Measurements from ENCODE around the gene UBE3C. TPM values are rescaled to one million over a fixed set of nuclear protein-coding genes. Genes with fewer than 3 reads are reported as not detected.

Gene UBE3C
- total and polyA plus RNA-seq, 9 of the 15 experiments (the other 6 are each of a cell fraction or from before 2014, with no cell fraction given) = 9.6 to 91.7 (median 75.4) TPM

DNA sequence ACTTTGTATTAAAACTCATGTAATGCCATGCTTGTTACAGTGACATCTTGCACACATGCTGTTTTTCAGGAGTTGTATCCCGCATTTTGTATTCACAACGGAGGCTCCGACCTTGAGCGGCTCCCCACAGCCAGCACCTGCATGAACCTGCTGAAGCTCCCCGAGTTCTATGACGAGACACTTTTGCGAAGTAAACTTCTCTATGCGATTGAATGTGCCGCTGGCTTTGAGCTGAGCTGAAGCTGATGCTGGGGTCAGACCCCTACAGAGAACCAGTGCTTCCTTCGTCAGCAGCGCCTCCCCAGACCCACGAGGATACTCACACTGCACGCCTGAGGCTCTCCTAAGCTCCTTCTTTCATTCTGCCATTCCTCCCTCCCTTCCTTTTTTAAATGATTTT, 128.8 kb downstream of the UBE3C start:
- no peak overlapping the region for H3K4me3 ChIP-seq
- H3K4me2 ChIP-seq (ENCODE audit: insufficient read depth, low read length) = no peak overlapping the region
- POLR2A ChIA-PET = no interaction called here
- no peaks in the 10 kb centered on the region for H4K20me1 ChIP-seq (replicated peaks; ENCODE audit: control insufficient read depth, insufficient read depth, low read length)
- CTCF ChIA-PET (ENCODE audit: low intra/inter-chr PET ratio) = no interaction called here
- no peak overlapping the region for H2AFZ ChIP-seq (ENCODE audit: low read depth, low read length)
- no peak for DNase-seq (ENCODE audit: extremely low read depth in 1 of 4, low spot score in 3 of 4)
- no peak for ATAC-seq
- WGBS (ENCODE audit: insufficient coverage, low coverage, missing lambda C conversion rate) = 97% methylated on average over 13 of the region's 13 CpGs
- no peak for TF ChIP-seq TEAD4 (IDR thresholded peaks at IDR 0.05; ENCODE audit: low read length)
- TF ChIP-seq TEAD4 (CRISPR knock-in tag; IDR thresholded peaks at IDR 0.05; ENCODE audit: borderline replicate concordance) = no peak
- no peak for TF ChIP-seq SLC30A9 (CRISPR knock-in tag; IDR thresholded peaks at IDR 0.05)
- no peak for TF ChIP-seq TGIF2 (CRISPR knock-in tag; IDR thresholded peaks at IDR 0.05)
- TF ChIP-seq SOX6 (IDR thresholded peaks at IDR 0.05) = no peak
- H3K36me3 ChIP-seq (ENCODE audit: control insufficient read depth, insufficient read depth, low read length) = peaks cover 93% of the 10 kb centered on the region
- H3K9me1 ChIP-seq (ENCODE audit: control insufficient read depth, insufficient read depth, low read length) = no peaks in the 10 kb centered on the region
- no peaks in the 10 kb centered on the region for H3K9me3 ChIP-seq (replicated peaks; ENCODE audit: control insufficient read depth, insufficient read depth, low read depth, low read length)
- H3K9ac ChIP-seq (ENCODE audit: insufficient read depth in 1 of 2, low read depth in 2 of 2, low read length in 2 of 2) = 0 out of 4 replicates have a peak overlapping the region, but pooled peaks of 1 of the 2 experiments have one; percentile 23
- H3K27ac ChIP-seq (ENCODE audit: extremely low read depth, low read depth, low read length) = no peak overlapping the region
- no peak for FAIRE-seq
- no TSS peak for BruUV-seq (replicated peaks)
- H3K27me3 ChIP-seq (ENCODE audit: control insufficient read depth in 2 of 2, insufficient read depth in 2 of 2, low read length in 2 of 2) = no peaks in the 10 kb centered on the region
- intact Hi-C loops (cut with micrococcal nuclease) = no loop called here
- H3K4me1 ChIP-seq (replicated peaks in 1 of 2; ENCODE audit: control insufficient read depth in 2 of 2, insufficient read depth in 2 of 2, low read length in 2 of 2) = peaks cover 0 to 5% of the 10 kb centered on the region in 2 experiments; a peak in 1 of 5 replicates
- no peaks in the 10 kb centered on the region for H3K79me2 ChIP-seq (ENCODE audit: control insufficient read depth, insufficient read depth, low read length)
- in situ Hi-C loops (cut with MboI) = no loop called here

GRCh38 chr7:157267956-157268355, 129.2 kb downstream of the UBE3C start:
- Histone ChIP-seq H3K27me3 (ENCODE audit: control insufficient read depth in 2 of 2, insufficient read depth in 2 of 2, low read length in 2 of 2) (no peaks in the 10 kb centered on the region), H3K4me2 (ENCODE audit: insufficient read depth, low read length) (no peak overlapping the region), H3K79me2 (ENCODE audit: control insufficient read depth, insufficient read depth, low read length) (no peaks in the 10 kb centered on the region), H3K4me1 (replicated peaks in 1 of 2; ENCODE audit: control insufficient read depth in 2 of 2, insufficient read depth in 2 of 2, low read length in 2 of 2) (peaks cover 0 to 9% of the 10 kb centered on the region in 2 experiments; a peak in 1 of 5 replicates), H3K9ac (ENCODE audit: insufficient read depth in 1 of 2, low read depth in 2 of 2, low read length in 2 of 2) (no peak overlapping the region), H4K20me1 (replicated peaks; ENCODE audit: control insufficient read depth, insufficient read depth, low read length) (no peaks in the 10 kb centered on the region; the same call in 1 of the 2 replicates), H3K9me1 (ENCODE audit: control insufficient read depth, insufficient read depth, low read length) (no peaks in the 10 kb centered on the region), H3K27ac (ENCODE audit: extremely low read depth, low read depth, low read length) (no peak overlapping the region), H2AFZ (ENCODE audit: low read depth, low read length) (no peak overlapping the region), H3K36me3 (ENCODE audit: control insufficient read depth, insufficient read depth, low read length) (peaks cover 89% of the 10 kb centered on the region), H3K4me3 (no peak overlapping the region), H3K9me3 (replicated peaks; ENCODE audit: control insufficient read depth, insufficient read depth, low read depth, low read length) (no peaks in the 10 kb centered on the region)
- ATAC-seq (no peak), DNase-seq (ENCODE audit: extremely low read depth in 1 of 4, low spot score in 3 of 4) (no peak), FAIRE-seq (no peak)
- TF ChIP-seq IRF2 (CRISPR knock-in tag; IDR thresholded peaks at IDR 0.05) = no peak
- TF ChIP-seq NUFIP1 (IDR thresholded peaks at IDR 0.05; ENCODE audit: partially characterized antibody) = no peak
- no peak for TF ChIP-seq POLR2AphosphoS5 (IDR thresholded peaks at IDR 0.05; ENCODE audit: control insufficient read depth, insufficient read depth, low read depth, low read length)
- TF ChIP-seq, protein P1, sequence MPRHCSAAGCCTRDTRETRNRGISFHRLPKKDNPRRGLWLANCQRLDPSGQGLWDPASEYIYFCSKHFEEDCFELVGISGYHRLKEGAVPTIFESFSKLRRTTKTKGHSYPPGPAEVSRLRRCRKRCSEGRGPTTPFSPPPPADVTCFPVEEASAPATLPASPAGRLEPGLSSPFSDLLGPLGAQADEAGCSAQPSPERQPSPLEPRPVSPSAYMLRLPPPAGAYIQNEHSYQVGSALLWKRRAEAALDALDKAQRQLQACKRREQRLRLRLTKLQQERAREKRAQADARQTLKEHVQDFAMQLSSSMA (CRISPR knock-in tag; IDR thresholded peaks at IDR 0.05) = no peak
- no peak for TF ChIP-seq ZNF232 (CRISPR knock-in tag; IDR thresholded peaks at IDR 0.05)
- no peak for TF ChIP-seq EGR1 (conservative IDR thresholded peaks at IDR 0.05)
- TF ChIP-seq TEAD1 (CRISPR knock-in tag; IDR thresholded peaks at IDR 0.05) = no peak
- TF ChIP-seq PKNOX1 (IDR thresholded peaks at IDR 0.05) = no peak
- no peak for TF ChIP-seq ZNF224 (CRISPR knock-in tag; IDR thresholded peaks at IDR 0.05)
- TF ChIP-seq ZNF24 (IDR thresholded peaks at IDR 0.05) = no peak
- TF ChIP-seq SMAD2 (IDR thresholded peaks at IDR 0.05; ENCODE audit: low read depth, low read length) = no peak
- TF ChIP-seq CBX5 (IDR thresholded peaks at IDR 0.05; ENCODE audit: borderline replicate concordance, low read depth) = no peak
- CTCF ChIA-PET (ENCODE audit: low intra/inter-chr PET ratio) = no interaction called here
- POLR2A ChIA-PET = no interaction called here
- in situ Hi-C loops (cut with MboI) (no loop called here), intact Hi-C loops (cut with micrococcal nuclease) (no loop called here)
- WGBS (ENCODE audit: insufficient coverage, low coverage, missing lambda C conversion rate) = 93% methylated on average over 5 of the region's 5 CpGs
- no TSS peak for BruUV-seq (replicated peaks)

All from K562 (cell line).